Endothelial cell of umbilical vein (primary cell): Measurements from ENCODE around the gene GRIK1. TPM values are rescaled to one million over a fixed set of nuclear protein-coding genes. Genes with fewer than 3 reads are reported as not detected.

Experiments
- BruUV-seq: library from RNA; stranded (reverse); fragments of 400-500 nt; replicated peaks from 2 replicates; lab custom pipeline; 2021; lab: Mats Ljungman, UMichigan
- CTCF ChIA-PET: fragments of 300-600, 350-600 bp; sonication (Branson Sonifier 250); formaldehyde crosslinking; loops from one replicate; lab custom pipeline; 2021; ENCODE audit warnings: antibody characterized with exemption, inconsistent platforms; lab: Charles Lee
- POLR2A ChIA-PET: fragments of 300-600, 350-600 bp; sonication (Branson Sonifier 250); formaldehyde crosslinking; loops from one replicate; lab custom pipeline; 2021; ENCODE audit warnings: antibody characterized with exemption, inconsistent platforms; lab: Charles Lee
- DNase-seq: peaks from one replicate; pipeline ENCODE4 v3.0.0-alpha.2; 2011; ENCODE audit warnings: low read depth, low spot score
- FAIRE-seq: peaks from 2 replicates; lab custom pipeline; 2011; peaks lifted over from hg19 to GRCh38; lab: Jason Lieb, UNC
- H2AFZ ChIP-seq: 2 replicates; pipeline ENCODE4 v1.6.0; 2012; ENCODE audit warnings: low read depth, low read length, control low read depth, inconsistent platforms
- H3K27ac ChIP-seq: 2 replicates; pipeline ENCODE4 v1.5.1; 2011; ENCODE audit warnings: low read depth, mild to moderate bottlenecking, control low read depth, low read length, moderate library complexity; ENCODE audit not compliant: insufficient read depth
- H3K27me3 ChIP-seq, 2 experiments: 2 replicates each; pipeline versions ENCODE4 v1.6.0 to v1.6.1; 2011; ENCODE audit warnings: low read length in 2 of 2, mixed read lengths in 1 of 2; ENCODE audit not compliant: control insufficient read depth in 2 of 2, insufficient read depth in 2 of 2
- H3K36me3 ChIP-seq, 2 experiments: 2 replicates in 1 of 2; 3 replicates in 1 of 2; pipeline ENCODE4 v1.5.1; 2011; ENCODE audit warnings: low read length in 2 of 2, mild to moderate bottlenecking in 1 of 2, moderate library complexity in 1 of 2; ENCODE audit not compliant: control insufficient read depth in 2 of 2, insufficient read depth in 2 of 2; ENCODE audit errors: extremely low read depth in 1 of 2
- H3K4me1 ChIP-seq: 3 replicates; pipeline ENCODE4 v1.5.1; 2011; ENCODE audit warnings: mild to moderate bottlenecking, low read length; ENCODE audit not compliant: control insufficient read depth, insufficient read depth; ENCODE audit errors: extremely low read depth
- H3K4me2 ChIP-seq: 2 replicates; pipeline ENCODE4 v1.6.1; 2011; ENCODE audit warnings: low read length, control low read depth, mixed read lengths; ENCODE audit not compliant: insufficient read depth
- H3K4me3 ChIP-seq, 3 experiments: fragments of 200-600 bp in 1 of 3; sonication (generic), shearing (Covaris generic) in 1 of 3; replicated peaks in 1 of 3; 2 replicates each; pipeline ENCODE4 v1.5.1; 2011 to 2016; ENCODE audit warnings: control low read depth in 3 of 3, low read length in 3 of 3, mild to moderate bottlenecking in 2 of 3, inconsistent platforms in 1 of 3, low read depth in 1 of 3, moderate library complexity in 1 of 3; ENCODE audit not compliant: insufficient read depth in 1 of 3
- H3K79me2 ChIP-seq: 2 replicates; pipeline ENCODE4 v1.6.0; 2012; ENCODE audit warnings: low read length, inconsistent platforms; ENCODE audit not compliant: control insufficient read depth, insufficient read depth
- H3K9ac ChIP-seq: replicated peaks from 2 replicates; pipeline ENCODE3; 2011; ENCODE audit warnings: low read length, control low read depth; ENCODE audit not compliant: insufficient read depth; ENCODE audit errors: extremely low read depth
- H3K9me1 ChIP-seq: replicated peaks from 3 replicates; pipeline ENCODE4 v1.6.0; 2011; ENCODE audit warnings: mild to moderate bottlenecking, low read length; ENCODE audit not compliant: control insufficient read depth, insufficient read depth; ENCODE audit errors: extremely low read depth
- H3K9me3 ChIP-seq: replicated peaks from 2 replicates; pipeline ENCODE4 v1.5.1; 2012; ENCODE audit warnings: low read length, inconsistent platforms; ENCODE audit not compliant: control insufficient read depth, insufficient read depth
- H4K20me1 ChIP-seq: replicated peaks from 2 replicates; pipeline ENCODE3; 2011; ENCODE audit warnings: mild to moderate bottlenecking, low read length; ENCODE audit not compliant: control insufficient read depth, insufficient read depth; ENCODE audit errors: extremely low read depth
- EZH2 ChIP-seq: IDR thresholded peaks from 2 replicates; pipeline ENCODE4 v1.6.1; 2012; ENCODE audit warnings: borderline replicate concordance, low read depth, mild to moderate bottlenecking, moderate library complexity, low read length, inconsistent platforms; ENCODE audit not compliant: severe bottlenecking
- FOS ChIP-seq: IDR thresholded peaks from 2 replicates; pipeline ENCODE4 v1.6.1; 2011; ENCODE audit warnings: mild to moderate bottlenecking, low read length, moderate library complexity, borderline replicate concordance; ENCODE audit not compliant: insufficient read depth
- GATA2 ChIP-seq: IDR thresholded peaks from 2 replicates; pipeline ENCODE4 v1.7.0; 2011; ENCODE audit warnings: low read depth, mild to moderate bottlenecking, moderate library complexity, mixed read lengths, low read length; ENCODE audit not compliant: insufficient read length, insufficient read depth
- JUN ChIP-seq: IDR thresholded peaks from 2 replicates; pipeline ENCODE4 v1.6.1; 2011; ENCODE audit warnings: borderline replicate concordance, low read depth; ENCODE audit not compliant: insufficient read length, insufficient read depth
- MAX ChIP-seq: IDR thresholded peaks from 2 replicates; pipeline ENCODE4 v1.6.1; 2011; ENCODE audit not compliant: insufficient read depth, insufficient read length
- MYC ChIP-seq: IDR thresholded peaks from one replicate; pipeline ENCODE4 v1.6.1; 2011; ENCODE audit warnings: mild to moderate bottlenecking, low read depth, low read length
- POLR2A ChIP-seq: IDR thresholded peaks from 2 replicates; pipeline ENCODE4 v1.6.1; 2012; ENCODE audit warnings: low read depth, mild to moderate bottlenecking, control low read depth, low read length
- POLR2AphosphoS5 ChIP-seq: IDR thresholded peaks from 2 replicates; pipeline ENCODE4 v1.6.1; 2012; ENCODE audit warnings: low read depth, mild to moderate bottlenecking, control low read depth, low read length, moderate library complexity; ENCODE audit not compliant: insufficient read depth
- dilution Hi-C: fragments of 300-500 bp; cut with MboI; formaldehyde crosslinking; loops from one replicate; pipeline ENCODE4 v1.15.0; 2019; ENCODE audit warnings: low sequenced_read_pairs; ENCODE audit not compliant: extremely low pct_ligation_motif_present
- intact Hi-C: fragments of 100-400 bp; cut with micrococcal nuclease; formaldehyde crosslinking; loops from one replicate; pipeline ENCODE4 v1.10.0; 2022
- polyA plus RNA-seq, 4 experiments: library from polyadenylated mRNA; depleted of rRNA in 3 of 4; stranded (reverse) in 3 of 4; unstranded in 1 of 4; fragments of >200 nt; gene quantifications; 2 replicates each; pipeline versions ENCODE4 v1.2.1 to v1.2.3, GENCODE V29; 2011 to 2012; ENCODE audit warnings: missing spikeins in 1 of 4
- total RNA-seq: library from RNA; stranded (reverse); gene quantifications from 2 replicates; pipeline ENCODE4 v1.2.3, GENCODE V29; 2021
- TF ChIP-seq, protein P1 (sequence below), 2 donors: IDR thresholded peaks; 1 replicate in 1 of 2; 2 replicates in 1 of 2; pipeline ENCODE4 v1.5.1; 2011; ENCODE audit warnings: low read length in 2 of 2, mild to moderate bottlenecking in 2 of 2, moderate library complexity in 2 of 2, control low read depth in 1 of 2, inconsistent platforms in 1 of 2, low read depth in 1 of 2; ENCODE audit not compliant: insufficient read depth in 1 of 2; ENCODE audit errors: extremely low read depth in 1 of 2

Gene GRIK1
- total and polyA plus RNA-seq, 2 donors (not counting 3 experiments of a cell fraction or from before 2014, with no cell fraction given), result not detected

- H3K27me3 ChIP-seq, result peaks cover 2 to 8% of the 10 kb centered on the region in 2 experiments
- dilution Hi-C loops, result no loop called here
- FAIRE-seq (no peak), DNase-seq (no peak)
- ChIA-PET CTCF (no interaction called here), POLR2A (no interaction called here)
- H3K27ac ChIP-seq, result no peak overlapping the region
- H3K4me1 ChIP-seq, result no peaks in the 10 kb centered on the region
- H3K4me2 ChIP-seq, result no peak overlapping the region
- no TSS peak for BruUV-seq
- no peak overlapping the region for H3K4me3 ChIP-seq
- H4K20me1 ChIP-seq, result no peaks in the 10 kb centered on the region
- H3K79me2 ChIP-seq, result no peaks in the 10 kb centered on the region
- no peaks in the 10 kb centered on the region for H3K36me3 ChIP-seq
- no peak overlapping the region for H2AFZ ChIP-seq
- no peaks in the 10 kb centered on the region for H3K9me1 ChIP-seq
- H3K9me3 ChIP-seq, result no peaks in the 10 kb centered on the region
- no peak for TF ChIP-seq EZH2
- TF ChIP-seq MAX, result no peak
- no peak for TF ChIP-seq POLR2AphosphoS5
- no peak for TF ChIP-seq GATA2
- TF ChIP-seq POLR2A, result no peak
- TF ChIP-seq JUN, result no peak
- TF ChIP-seq FOS, result no peak
- TF ChIP-seq, protein P1, sequence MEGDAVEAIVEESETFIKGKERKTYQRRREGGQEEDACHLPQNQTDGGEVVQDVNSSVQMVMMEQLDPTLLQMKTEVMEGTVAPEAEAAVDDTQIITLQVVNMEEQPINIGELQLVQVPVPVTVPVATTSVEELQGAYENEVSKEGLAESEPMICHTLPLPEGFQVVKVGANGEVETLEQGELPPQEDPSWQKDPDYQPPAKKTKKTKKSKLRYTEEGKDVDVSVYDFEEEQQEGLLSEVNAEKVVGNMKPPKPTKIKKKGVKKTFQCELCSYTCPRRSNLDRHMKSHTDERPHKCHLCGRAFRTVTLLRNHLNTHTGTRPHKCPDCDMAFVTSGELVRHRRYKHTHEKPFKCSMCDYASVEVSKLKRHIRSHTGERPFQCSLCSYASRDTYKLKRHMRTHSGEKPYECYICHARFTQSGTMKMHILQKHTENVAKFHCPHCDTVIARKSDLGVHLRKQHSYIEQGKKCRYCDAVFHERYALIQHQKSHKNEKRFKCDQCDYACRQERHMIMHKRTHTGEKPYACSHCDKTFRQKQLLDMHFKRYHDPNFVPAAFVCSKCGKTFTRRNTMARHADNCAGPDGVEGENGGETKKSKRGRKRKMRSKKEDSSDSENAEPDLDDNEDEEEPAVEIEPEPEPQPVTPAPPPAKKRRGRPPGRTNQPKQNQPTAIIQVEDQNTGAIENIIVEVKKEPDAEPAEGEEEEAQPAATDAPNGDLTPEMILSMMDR (IDR thresholded peaks at IDR 0.05; ENCODE audit: extremely low read depth in 1 of 2, insufficient read depth in 1 of 2, low read depth in 1 of 2, low read length in 2 of 2), result no peak
- no peak for TF ChIP-seq MYC
- intact Hi-C loops, result no loop called here
- H3K9ac ChIP-seq, result no peak overlapping the region
These were observed 1.1 kb downstream of the GRIK1 start for GRCh38 chr21:29938776-29939103.
